Keratinocyte (primary cell): ENCODE measurements around the gene EFEMP1. TPM values are rescaled to one million over a fixed set of nuclear protein-coding genes. Genes with fewer than 3 reads are reported as not detected.
A peak's percentile ranks its signal among the peaks of the same experiment; 100 is the strongest.

Experiments
- DNase-seq: peaks from one replicate; pipeline ENCODE4 v3.0.0-alpha.2; 2011; ENCODE audit warnings: low read depth, missing footprints, low spot score
- FAIRE-seq: peaks from 2 replicates; lab custom pipeline; 2011; peaks lifted over from hg19 to GRCh38; lab: Jason Lieb, UNC
- H2AFZ ChIP-seq: 2 replicates; pipeline ENCODE4 v1.6.0; 2012; ENCODE audit warnings: low read length, control low read depth, inconsistent platforms; ENCODE audit not compliant: control insufficient read depth
- H3K27ac ChIP-seq: 2 replicates; pipeline ENCODE4 v1.5.1; 2011; ENCODE audit warnings: low read length; ENCODE audit not compliant: control insufficient read depth, insufficient read depth
- H3K27me3 ChIP-seq: 3 replicates; pipeline ENCODE4 v1.6.0; 2011; ENCODE audit warnings: low read length; ENCODE audit not compliant: control insufficient read depth, insufficient read depth; ENCODE audit errors: extremely low read depth
- H3K36me3 ChIP-seq, 2 experiments: 2 replicates in 1 of 2; 3 replicates in 1 of 2; pipeline ENCODE4 v1.5.1; 2011; ENCODE audit warnings: low read length in 2 of 2, mild to moderate bottlenecking in 1 of 2; ENCODE audit not compliant: control insufficient read depth in 2 of 2, insufficient read depth in 2 of 2; ENCODE audit errors: extremely low read depth in 1 of 2
- H3K4me1 ChIP-seq: 3 replicates; pipeline ENCODE4 v1.5.1; 2011; ENCODE audit warnings: low read length; ENCODE audit not compliant: control insufficient read depth, insufficient read depth; ENCODE audit errors: extremely low read depth
- H3K4me2 ChIP-seq: 3 replicates; pipeline ENCODE4 v1.6.0; 2011; ENCODE audit warnings: low read depth, low read length; ENCODE audit not compliant: control insufficient read depth, insufficient read depth; ENCODE audit errors: extremely low read depth
- H3K4me3 ChIP-seq, 3 experiments: fragments of 200-600 bp in 1 of 3; sonication (generic) in 1 of 3; 2 replicates in 2 of 3; 3 replicates in 1 of 3; pipeline ENCODE4 v1.5.1; 2011 to 2016; ENCODE audit warnings: low read length in 3 of 3, mild to moderate bottlenecking in 3 of 3, control low read depth in 2 of 3, inconsistent platforms in 1 of 3, low read depth in 1 of 3, mixed read lengths in 1 of 3, mixed run types in 1 of 3, moderate library complexity in 1 of 3; ENCODE audit not compliant: control insufficient read depth in 2 of 3, insufficient read depth in 2 of 3; ENCODE audit errors: extremely low read depth in 1 of 3
- H3K79me2 ChIP-seq: 2 replicates; pipeline ENCODE4 v1.6.0; 2012; ENCODE audit warnings: low read length; ENCODE audit not compliant: control insufficient read depth, insufficient read depth
- H3K9ac ChIP-seq: 3 replicates; pipeline ENCODE4 v1.6.0; 2011; ENCODE audit warnings: low read length; ENCODE audit not compliant: control insufficient read depth, insufficient read depth; ENCODE audit errors: extremely low read depth
- H3K9me1 ChIP-seq: 3 replicates; pipeline ENCODE4 v1.6.0; 2011; ENCODE audit warnings: low read length; ENCODE audit not compliant: control insufficient read depth, insufficient read depth; ENCODE audit errors: extremely low read depth
- H3K9me3 ChIP-seq: 2 replicates; pipeline ENCODE4 v1.5.1; 2012; ENCODE audit warnings: low read depth, low read length; ENCODE audit not compliant: control insufficient read depth
- H4K20me1 ChIP-seq: 3 replicates; pipeline ENCODE4 v1.6.0; 2011; ENCODE audit warnings: low read length; ENCODE audit not compliant: control insufficient read depth, insufficient read depth; ENCODE audit errors: extremely low read depth
- EZH2 ChIP-seq: IDR thresholded peaks from one replicate; pipeline ENCODE4 v1.6.1; 2012; ENCODE audit warnings: inconsistent platforms, mild to moderate bottlenecking, low read length, moderate library complexity
- dilution Hi-C: fragments of 300-500 bp; cut with MboI; formaldehyde crosslinking; loops from one replicate; pipeline ENCODE4 v1.7.0; 2020; ENCODE audit warnings: low sequenced_read_pairs; ENCODE audit not compliant: extremely low pct_ligation_motif_present
- polyA plus RNA-seq, 5 experiments: library from polyadenylated mRNA; depleted of rRNA in 3 of 5; stranded (reverse) in 3 of 5; stranded (forward) in 1 of 5; unstranded in 1 of 5; fragments of >200 nt; gene quantifications; 1 replicate in 1 of 5; 2 replicates in 3 of 5; 3 replicates in 1 of 5; pipeline versions ENCODE4 v1.2.1 to v1.2.3, GENCODE V29; 2011 to 2012; ENCODE audit warnings: missing spikeins in 2 of 5, low read depth in 1 of 5, low replicate concordance in 1 of 5
- TF ChIP-seq, protein P1 (sequence below), 3 experiments: IDR thresholded peaks in 1 of 3; conservative IDR thresholded peaks in 1 of 3; optimal IDR thresholded peaks in 1 of 3; 2 replicates in 2 of 3; 3 replicates in 1 of 3; pipeline versions ENCODE3 to v1.5.1; 2011; ENCODE audit warnings: low read length in 3 of 3, mild to moderate bottlenecking in 3 of 3, moderate library complexity in 2 of 3, control low read depth in 1 of 3, inconsistent platforms in 1 of 3; ENCODE audit not compliant: insufficient read depth in 2 of 3; ENCODE audit errors: extremely low read depth in 1 of 3

The EFEMP1 gene
- polyA plus RNA-seq, 1 donor (not counting 4 experiments of a cell fraction or from before 2014, with no cell fraction given), result 234 TPM

- TF ChIP-seq, protein P1, sequence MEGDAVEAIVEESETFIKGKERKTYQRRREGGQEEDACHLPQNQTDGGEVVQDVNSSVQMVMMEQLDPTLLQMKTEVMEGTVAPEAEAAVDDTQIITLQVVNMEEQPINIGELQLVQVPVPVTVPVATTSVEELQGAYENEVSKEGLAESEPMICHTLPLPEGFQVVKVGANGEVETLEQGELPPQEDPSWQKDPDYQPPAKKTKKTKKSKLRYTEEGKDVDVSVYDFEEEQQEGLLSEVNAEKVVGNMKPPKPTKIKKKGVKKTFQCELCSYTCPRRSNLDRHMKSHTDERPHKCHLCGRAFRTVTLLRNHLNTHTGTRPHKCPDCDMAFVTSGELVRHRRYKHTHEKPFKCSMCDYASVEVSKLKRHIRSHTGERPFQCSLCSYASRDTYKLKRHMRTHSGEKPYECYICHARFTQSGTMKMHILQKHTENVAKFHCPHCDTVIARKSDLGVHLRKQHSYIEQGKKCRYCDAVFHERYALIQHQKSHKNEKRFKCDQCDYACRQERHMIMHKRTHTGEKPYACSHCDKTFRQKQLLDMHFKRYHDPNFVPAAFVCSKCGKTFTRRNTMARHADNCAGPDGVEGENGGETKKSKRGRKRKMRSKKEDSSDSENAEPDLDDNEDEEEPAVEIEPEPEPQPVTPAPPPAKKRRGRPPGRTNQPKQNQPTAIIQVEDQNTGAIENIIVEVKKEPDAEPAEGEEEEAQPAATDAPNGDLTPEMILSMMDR (optimal IDR thresholded peaks at IDR 0.05 in 1 of 3, IDR thresholded peaks at IDR 0.05 in 1 of 3, conservative IDR thresholded peaks at IDR 0.05 in 1 of 3; ENCODE audit: extremely low read depth in 1 of 3, insufficient read depth in 2 of 3, low read length in 3 of 3), result no peak
- TF ChIP-seq EZH2, result no peak
- peak overlapping the region; percentile 30 for H3K9ac ChIP-seq
- H3K4me1 ChIP-seq, result peaks cover 29% of the 10 kb centered on the region
- no peak overlapping the region for H3K4me3 ChIP-seq
- peaks cover under 1 to 4% of the 10 kb centered on the region in 2 experiments for H3K36me3 ChIP-seq
- H3K79me2 ChIP-seq, result no peaks in the 10 kb centered on the region
- H3K27me3 ChIP-seq, result no peaks in the 10 kb centered on the region
- peak; percentile 90 for DNase-seq
- dilution Hi-C loops, result no loop called here
- H2AFZ ChIP-seq, result no peak overlapping the region
- no peaks in the 10 kb centered on the region for H3K9me3 ChIP-seq
- H3K27ac ChIP-seq, result peak overlapping the region; percentile 84
- FAIRE-seq, result peak; percentile 96
- peak overlapping the region; percentile 9 for H3K4me2 ChIP-seq
- H4K20me1 ChIP-seq, result no peaks in the 10 kb centered on the region
- H3K9me1 ChIP-seq, result no peaks in the 10 kb centered on the region
Measured at GRCh38 chr2:55862673-55863390, 60.8 kb downstream of the EFEMP1 start.

- H3K9me3 ChIP-seq, result no peaks in the 10 kb centered on the region
- H2AFZ ChIP-seq, result no peak overlapping the region
- H3K9ac ChIP-seq, result peak overlapping the region; percentile 33
- peaks cover 0 to 4% of the 10 kb centered on the region in 2 experiments for H3K36me3 ChIP-seq
- H3K4me1 ChIP-seq, result peaks cover 34% of the 10 kb centered on the region
- TF ChIP-seq, protein P1 (optimal IDR thresholded peaks at IDR 0.05 in 1 of 3, IDR thresholded peaks at IDR 0.05 in 1 of 3, conservative IDR thresholded peaks at IDR 0.05 in 1 of 3; ENCODE audit: extremely low read depth in 1 of 3, insufficient read depth in 2 of 3, low read length in 3 of 3), result no peak
- TF ChIP-seq EZH2, result no peak
- dilution Hi-C loops, result no loop called here
- H3K27ac ChIP-seq, result peak overlapping the region; percentile 84
- no peaks in the 10 kb centered on the region for H4K20me1 ChIP-seq
- H3K27me3 ChIP-seq, result no peaks in the 10 kb centered on the region
- no peaks in the 10 kb centered on the region for H3K9me1 ChIP-seq
- H3K4me2 ChIP-seq, result peak overlapping the region; percentile 9
- DNase-seq, result no peak
- H3K4me3 ChIP-seq, result no peak overlapping the region
- FAIRE-seq, result peak; percentile 69
- H3K79me2 ChIP-seq, result no peaks in the 10 kb centered on the region
Measured at GRCh38 chr2:55862246-55862645, 61.3 kb downstream of the EFEMP1 start.
